Heart right ventricle (tissue), 16 donors: Measurements from ENCODE around the gene KNG1. TPM values are rescaled to one million over a fixed set of nuclear protein-coding genes. Genes with fewer than 3 reads are reported as not detected.

Experiments
- ATAC-seq, 8 donors: fragments of 200-7000 bp; cut with Tn5 transposase; one replicate each; pipeline ENCODE4 v1.9.1; 2020; ENCODE audit warnings: mild to moderate bottlenecking in 8 of 8, moderate library complexity in 8 of 8, moderate number of reproducible peaks in 1 of 8
- DNase-seq, 2 donors: peaks; one replicate each; pipeline ENCODE4 v3.0.0-alpha.2; 2020
- H3K27ac ChIP-seq, 10 donors: fragments of 200-600 bp; sonication (generic) in 2 of 10; one replicate each; pipeline versions ENCODE4 v1.5.0 to v1.8.0; 2020 to 2022; ENCODE audit warnings: mild to moderate bottlenecking in 3 of 10
- H3K27me3 ChIP-seq, 7 donors: fragments of 200-600 bp; one replicate each; pipeline ENCODE4 v1.8.0; 2021 to 2022; ENCODE audit warnings: mild to moderate bottlenecking in 2 of 7
- H3K36me3 ChIP-seq, 9 donors: fragments of 200-600 bp; sonication (generic) in 1 of 9; one replicate each; pipeline versions ENCODE4 v1.5.0 to v1.8.0; 2020 to 2022; ENCODE audit warnings: mild to moderate bottlenecking in 2 of 9
- H3K4me1 ChIP-seq, 9 donors: fragments of 200-600 bp; sonication (generic) in 1 of 9; one replicate each; pipeline versions ENCODE4 v1.5.0 to v1.8.0; 2020 to 2022; ENCODE audit warnings: mild to moderate bottlenecking in 4 of 9
- H3K4me3 ChIP-seq, 10 donors: fragments of 200-600 bp; sonication (generic) in 2 of 10; one replicate each; pipeline versions ENCODE4 v1.5.0 to v1.8.0; 2020 to 2022; ENCODE audit warnings: mild to moderate bottlenecking in 7 of 10, moderate library complexity in 2 of 10
- H3K9me3 ChIP-seq, 11 donors: fragments of 200-600 bp in 10 of 11; sonication (generic) in 2 of 11; one replicate each; pipeline versions ENCODE4 v1.5.0 to v1.8.0; 2013 to 2022; ENCODE audit warnings: mild to moderate bottlenecking in 2 of 11, control low read depth in 1 of 11, moderate library complexity in 1 of 11
- WGBS, 2 donors: extraction: QIAGEN DNeasy Blood & Tissue Kit; methylation state at CpG; one replicate each; pipeline ENCODE4 v1.1.7; 2013; ENCODE audit warnings: inconsistent platforms in 1 of 2; 5-methylcytosine and 5-hydroxymethylcytosine counted together
- intact Hi-C, 10 donors: fragments of 100-400 bp; cut with DNase I; formaldehyde crosslinking; loops; one replicate each; pipeline versions ENCODE4 v1.11.1 to v1.14.2; 2022
- polyA plus RNA-seq, 2 donors: library from polyadenylated mRNA; stranded (reverse); fragments of 200-250 nt; gene quantifications; one replicate each; pipeline ENCODE4 v1.2.3, GENCODE V29; 2013
- total RNA-seq, 10 donors: library from RNA; stranded (reverse); fragmentation: NEBNext Ultra II Directional in 3 of 10; extraction: Animal tissue kit (Norgen Biotek cat#: 25700) in 3 of 10; gene quantifications; one replicate each; pipeline versions ENCODE4 v1.2.1 to v1.2.4, GENCODE V29; 2021 to 2023
- TF ChIP-seq, protein P1 (sequence below), 9 donors: fragments of 200-600 bp; sonication (generic) in 2 of 9; IDR thresholded peaks; one replicate each; pipeline versions ENCODE4 v1.5.0 to v1.8.0; 2021 to 2022; ENCODE audit warnings: antibody characterized with exemption in 9 of 9, mild to moderate bottlenecking in 5 of 9, moderate library complexity in 1 of 9
- donor health status: Arrhythmogenic right ventricular cardiomyopathy.
- donor health status: ischemic (EF 13 %, LVEDD 7.1; RV severe dilation, severe dysfunction).
- donor health status: healthy with polysubstance abuse.
- donor health status: DM: no; HTN: yes; CAD: no.
- donor health status: DM: no; HTN: no; CAD: no.
- donor health status: ischemic (EF 25% LVEDD 6.9; RV normal size, moderate dysfunction).
- donor health status: ischemic (EF 25% LVEDD 5.7; RV mildly dilated, moderate dysfunction).
- donor health status: healthy.
- donor health status: DM: yes; HTN: yes; CAD: no.
- donor health status: Ischemic cardiomyopathy.
- donor health status: ischemic (EF 35%, LVEDD 5.7; RV mildly dilated, moderate dysfunction).
- donor health status: nonischemic (EF 11% LVEDD 7.7; RV severe dilation, severe dysfunction).
- donor health status: DM: yes; HTN: yes; CAD: no.
- donor health status: PGD.
- donor health status: ischemic (EF 29% LVEDD 5.4; RV normal size, mild dysfunction).
- donor health status: nonischemic (EF 23%, LVEDD 6.1; RV moderate dilation, normal function).

The KNG1 gene
- total and polyA plus RNA-seq, 12 donors, result 0.07 to 0.92 (median 0.39) TPM; not detected in 2

DNA sequence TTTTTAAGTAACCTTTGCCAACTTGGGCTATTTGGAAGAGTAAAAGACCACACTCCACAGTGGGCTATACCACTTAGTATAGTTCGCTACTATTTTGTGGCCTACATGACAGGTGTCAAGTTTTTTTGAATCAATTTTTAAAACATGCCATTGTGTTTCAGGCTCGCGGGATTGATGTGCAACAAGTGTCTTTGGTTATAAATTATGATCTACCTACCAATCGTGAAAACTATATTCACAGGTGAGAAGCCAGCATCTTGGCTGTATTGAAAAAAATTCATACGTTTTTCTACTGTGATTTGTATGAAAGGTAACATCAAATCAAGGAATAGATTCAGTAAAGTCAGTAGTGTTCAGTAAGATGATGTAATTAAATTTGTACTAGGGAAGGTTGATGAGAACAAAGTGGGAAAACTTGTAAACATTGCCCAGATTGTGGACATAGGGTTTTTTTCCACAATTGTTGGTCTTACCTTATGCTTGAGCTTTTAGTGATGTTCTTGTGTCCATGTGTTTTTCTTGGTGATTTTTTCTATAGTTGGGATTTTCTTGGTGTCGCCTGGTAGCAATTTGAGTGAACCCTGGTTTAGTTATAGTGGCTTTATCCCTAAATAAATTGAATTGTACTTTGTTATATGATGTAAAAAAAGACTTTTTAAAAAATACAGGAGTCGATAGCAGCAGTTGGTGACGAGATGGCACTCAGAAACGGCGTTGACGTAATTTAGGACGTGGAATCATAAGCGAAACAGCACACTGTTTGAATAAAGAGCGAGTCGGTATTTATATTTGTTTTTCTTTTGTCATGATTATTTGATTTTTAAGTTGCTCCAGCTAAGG, 70.7 kb downstream of the KNG1 start:
- ATAC-seq, result no peak
- peaks cover 3 to 56% (median 44%) of the 10 kb centered on the region in 9 donors for H3K4me1 ChIP-seq

DNA sequence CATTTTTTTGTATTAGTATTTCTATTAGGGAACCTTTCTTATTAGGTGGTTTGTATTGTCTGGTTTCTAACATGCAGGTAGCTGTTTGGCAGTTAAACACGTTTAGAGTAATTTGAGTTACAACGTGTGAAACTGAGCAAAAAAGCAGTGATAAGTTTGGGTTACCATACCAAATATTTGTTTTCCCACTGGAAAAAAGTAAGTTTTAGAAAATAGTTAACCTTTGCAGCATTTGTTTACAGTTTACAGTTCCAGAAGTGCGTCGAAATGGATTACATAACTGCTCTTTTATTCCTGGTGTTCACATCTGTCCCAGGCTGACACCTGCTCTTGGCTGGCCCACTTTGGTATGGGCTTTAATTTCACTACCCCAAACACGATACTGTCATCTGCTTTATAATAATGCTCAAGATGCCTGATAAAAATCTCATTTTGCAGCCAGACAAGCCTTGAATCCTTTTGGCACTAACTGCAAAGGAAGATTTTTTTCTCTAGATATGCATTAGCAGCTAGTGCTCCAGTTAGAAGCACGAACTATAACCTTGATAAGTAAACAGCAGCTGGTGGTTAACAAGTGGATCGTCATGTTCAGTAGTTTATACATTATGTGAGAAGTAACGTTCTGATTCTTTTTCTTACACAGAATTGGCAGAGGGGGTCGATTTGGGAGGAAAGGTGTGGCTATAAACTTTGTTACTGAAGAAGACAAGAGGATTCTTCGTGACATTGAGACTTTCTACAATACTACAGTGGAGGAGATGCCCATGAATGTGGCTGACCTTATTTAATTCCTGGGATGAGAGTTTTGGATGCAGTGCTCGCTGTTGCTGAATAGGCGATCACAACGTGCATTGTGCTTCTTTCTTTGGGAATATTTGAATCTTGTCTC, 71.6 kb downstream of the KNG1 start:
- H3K4me1 ChIP-seq, result peaks cover 3 to 56% (median 44%) of the 10 kb centered on the region in 9 donors
- 51 to 53% methylated on average over 13 of the region's 13 CpGs for WGBS, 2 donors

More for the DNA sequence above, 70.7 kb downstream of the KNG1 start:
- Histone ChIP-seq H3K9me3 (no peaks in the 10 kb centered on the region), H3K27ac (no peak overlapping the region), H3K4me3 (peak overlapping the region in 2 of 10 donors; percentile 91 to 92), H3K36me3 (peaks cover 0 to 88% (median 65%) of the 10 kb centered on the region in 9 donors), H3K27me3 (no peaks in the 10 kb centered on the region)
- TF ChIP-seq, protein P1, sequence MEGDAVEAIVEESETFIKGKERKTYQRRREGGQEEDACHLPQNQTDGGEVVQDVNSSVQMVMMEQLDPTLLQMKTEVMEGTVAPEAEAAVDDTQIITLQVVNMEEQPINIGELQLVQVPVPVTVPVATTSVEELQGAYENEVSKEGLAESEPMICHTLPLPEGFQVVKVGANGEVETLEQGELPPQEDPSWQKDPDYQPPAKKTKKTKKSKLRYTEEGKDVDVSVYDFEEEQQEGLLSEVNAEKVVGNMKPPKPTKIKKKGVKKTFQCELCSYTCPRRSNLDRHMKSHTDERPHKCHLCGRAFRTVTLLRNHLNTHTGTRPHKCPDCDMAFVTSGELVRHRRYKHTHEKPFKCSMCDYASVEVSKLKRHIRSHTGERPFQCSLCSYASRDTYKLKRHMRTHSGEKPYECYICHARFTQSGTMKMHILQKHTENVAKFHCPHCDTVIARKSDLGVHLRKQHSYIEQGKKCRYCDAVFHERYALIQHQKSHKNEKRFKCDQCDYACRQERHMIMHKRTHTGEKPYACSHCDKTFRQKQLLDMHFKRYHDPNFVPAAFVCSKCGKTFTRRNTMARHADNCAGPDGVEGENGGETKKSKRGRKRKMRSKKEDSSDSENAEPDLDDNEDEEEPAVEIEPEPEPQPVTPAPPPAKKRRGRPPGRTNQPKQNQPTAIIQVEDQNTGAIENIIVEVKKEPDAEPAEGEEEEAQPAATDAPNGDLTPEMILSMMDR (IDR thresholded peaks at IDR 0.05), result no peak
- intact Hi-C loops, result no loop called here
- DNase-seq, result no peak
- WGBS, 2 donors, result 76 to 78% methylated on average over 15 of the region's 15 CpGs

DNA sequence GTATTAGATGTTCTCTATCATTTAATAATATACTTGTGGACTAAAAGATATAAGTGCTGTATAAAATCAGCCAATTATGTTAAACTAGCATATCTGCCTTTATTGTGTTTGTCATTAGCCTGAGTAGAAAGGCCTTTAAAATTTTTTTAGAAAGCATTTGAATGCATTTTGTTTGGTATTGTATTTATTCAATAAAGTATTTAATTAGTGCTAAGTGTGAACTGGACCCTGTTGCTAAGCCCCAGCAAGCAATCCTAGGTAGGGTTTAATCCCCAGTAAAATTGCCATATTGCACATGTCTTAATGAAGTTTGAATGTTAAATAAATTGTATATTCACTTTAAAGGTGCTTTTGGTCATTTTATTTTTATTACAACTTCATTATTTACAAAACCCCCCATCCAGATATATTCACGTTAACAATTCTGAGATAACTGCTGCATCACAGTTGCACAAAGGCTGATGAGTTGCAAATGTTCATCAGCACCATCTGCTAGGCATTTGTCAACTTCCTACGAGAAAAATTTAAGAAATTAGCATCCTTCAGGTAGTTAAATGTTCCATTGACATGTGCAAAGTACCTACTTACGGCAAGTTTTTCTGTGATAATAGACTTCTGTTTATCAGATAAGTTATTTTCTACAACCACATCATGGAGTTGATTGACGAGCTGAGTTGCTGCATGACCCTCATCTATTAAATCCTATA, 72.5 kb downstream of the KNG1 start:
- TF ChIP-seq, protein P1 (IDR thresholded peaks at IDR 0.05), result no peak
- intact Hi-C loops, result no loop called here
- Histone ChIP-seq H3K4me1 (peaks cover 3 to 53% (median 41%) of the 10 kb centered on the region in 9 donors), H3K27ac (no peak overlapping the region), H3K27me3 (no peaks in the 10 kb centered on the region), H3K4me3 (no peak overlapping the region), H3K36me3 (peaks cover 0 to 100% (median 66%) of the 10 kb centered on the region in 9 donors), H3K9me3 (no peaks in the 10 kb centered on the region)
- WGBS, 2 donors, result 47 to 56% methylated on average over 4 of the region's 4 CpGs
- DNase-seq (no peak), ATAC-seq (peak in 1 of 8 donors; percentile 12)

More for the DNA sequence above, 71.6 kb downstream of the KNG1 start:
- Histone ChIP-seq H3K27ac (no peak overlapping the region), H3K36me3 (peaks cover 0 to 96% (median 65%) of the 10 kb centered on the region in 9 donors), H3K4me3 (no peak overlapping the region), H3K9me3 (no peaks in the 10 kb centered on the region), H3K27me3 (no peaks in the 10 kb centered on the region)
- DNase-seq, result no peak
- TF ChIP-seq, protein P1 (IDR thresholded peaks at IDR 0.05), result no peak
- intact Hi-C loops, result no loop called here
- no peak for ATAC-seq
